Tibial nerve (tissue), 4 donors: ENCODE data around the gene SCN7A. TPM values are rescaled to one million over a fixed set of nuclear protein-coding genes. Genes with fewer than 3 reads are reported as not detected.

Experiments used
- DNase-seq, 2 donors: peaks; one replicate each; pipeline ENCODE4 v3.0.0-alpha.2; 2019; ENCODE audit warnings: low spot score in 2 of 2
- H3K27ac ChIP-seq, 4 donors: fragments of 200-600 bp; sonication (generic) in 3 of 4; one replicate each; pipeline ENCODE4 v1.5.1; 2017 to 2019; ENCODE audit warnings: mild to moderate bottlenecking in 1 of 4
- H3K27me3 ChIP-seq, 2 donors: fragments of 200-600 bp; sonication (generic) in 1 of 2; one replicate each; pipeline versions ENCODE4 v1.5.1 to v1.6.0; 2017 to 2019
- H3K36me3 ChIP-seq, 3 donors: fragments of 200-600 bp; sonication (generic); one replicate each; pipeline ENCODE4 v1.5.1; 2018 to 2019
- H3K4me1 ChIP-seq, 4 donors: fragments of 200-600 bp; sonication (generic) in 3 of 4; one replicate each; pipeline ENCODE4 v1.5.1; 2017 to 2019
- H3K4me3 ChIP-seq, 4 donors: fragments of 200-600 bp; sonication (generic) in 3 of 4; one replicate each; pipeline ENCODE4 v1.5.1; 2017 to 2019; ENCODE audit warnings: mild to moderate bottlenecking in 1 of 4, moderate library complexity in 1 of 4
- H3K9me3 ChIP-seq, 4 donors: fragments of 200-600 bp; sonication (generic) in 3 of 4; one replicate each; pipeline ENCODE4 v1.5.1; 2017 to 2019
- CTCF ChIP-seq, 5 experiments: fragments of 200-600 bp in 3 of 5; fragments of 450-650 bp in 2 of 5; sonication (generic) in 3 of 5; IDR thresholded peaks; one replicate each; pipeline ENCODE4 v1.5.1; 2016 to 2019; ENCODE audit warnings: antibody characterized with exemption in 5 of 5, mild to moderate bottlenecking in 3 of 5, moderate library complexity in 2 of 5
- EP300 ChIP-seq, 2 donors: sonication (generic); formaldehyde crosslinking; IDR thresholded peaks; one replicate each; pipeline ENCODE4 v1.6.1; 2017; ENCODE audit warnings: antibody characterized with exemption in 2 of 2, mild to moderate bottlenecking in 1 of 2
- WGBS, 2 donors: methylation state at CpG; one replicate each; pipeline ENCODE4 v1.1.5; 2018; 5-methylcytosine and 5-hydroxymethylcytosine counted together
- total RNA-seq, 4 donors: library from RNA; depleted of rRNA; stranded (reverse); fragments of >200 nt; gene quantifications; one replicate each; pipeline ENCODE4 v1.1.0, GENCODE V29; 2016

Gene SCN7A
- total RNA-seq, 4 donors from 2014 or later = 128 to 263 (median 149) TPM

- H3K36me3 ChIP-seq = no peaks in the 10 kb centered on the region
- no peak overlapping the region for H3K4me3 ChIP-seq
- DNase-seq = no peak
- TF ChIP-seq CTCF (IDR thresholded peaks at IDR 0.05) = no peak
- TF ChIP-seq EP300 (IDR thresholded peaks at IDR 0.05) = no peak
- H3K9me3 ChIP-seq = no peaks in the 10 kb centered on the region
- no peaks in the 10 kb centered on the region for H3K27me3 ChIP-seq
- peaks cover 0 to 7% (median 0%) of the 10 kb centered on the region in 4 donors for H3K4me1 ChIP-seq
- H3K27ac ChIP-seq = no peak overlapping the region
- 73 to 82% methylated on average over 7 of the region's 7 CpGs for WGBS, 2 donors
Observed at GRCh38 chr2:166357068-166357949, 136.7 kb downstream of the SCN7A start.

Other genes starting within 250 kb of the SCN7A start
- 10 to 100 TPM in 3 of 4 donors, 1 to 10 TPM in 1; 8.2 to 36.1 (median 17.2) TPM for gene SCN9A, start 118.3 kb downstream of the SCN7A start, total RNA-seq